Cortex of kidney (tissue), 1 donor: ENCODE measurements around the gene SEC61A1.

Experiments used
- DNase-seq: peaks from one replicate; lab custom pipeline; 2025; lab: John Stamatoyannopoulos, UW

SEC61A1 gene

GRCh38 chr3:128060473-128061381 lies 8.5 kb downstream of the SEC61A1 start:
- no peak for DNase-seq

- no peak for DNase-seq
Observed at GRCh38 chr3:128062033-128062745, 10.0 kb downstream of the SEC61A1 start.

GRCh38 chr3:128063865-128064264 lies 11.6 kb downstream of the SEC61A1 start:
- no peak for DNase-seq

- DNase-seq, result no peak
Observed at GRCh38 chr3:128064962-128065361, 12.7 kb downstream of the SEC61A1 start.

- DNase-seq, result no peak
Observed at GRCh38 chr3:128066114-128066513, 13.9 kb downstream of the SEC61A1 start.

GRCh38 chr3:128066676-128067075 lies 14.4 kb downstream of the SEC61A1 start:
- DNase-seq, result no peak

- no peak for DNase-seq
Observed at GRCh38 chr3:128067489-128067888, 15.3 kb downstream of the SEC61A1 start.

- DNase-seq, result no peak
Observed at GRCh38 chr3:128068156-128068620, 16.0 kb downstream of the SEC61A1 start.

- no peak for DNase-seq
Observed at GRCh38 chr3:128069271-128069670, 17.0 kb downstream of the SEC61A1 start.

- DNase-seq, result no peak
Observed at GRCh38 chr3:128070898-128071591, 18.8 kb downstream of the SEC61A1 start.

GRCh38 chr3:128071771-128072453 lies 19.7 kb downstream of the SEC61A1 start:
- no peak for DNase-seq

GRCh38 chr3:128072454-128073184 lies 20.4 kb downstream of the SEC61A1 start:
- DNase-seq, result no peak

GRCh38 chr3:128073185-128073725 lies 21.0 kb downstream of the SEC61A1 start:
- DNase-seq, result no peak

GRCh38 chr3:128073807-128074206 lies 21.6 kb downstream of the SEC61A1 start:
- DNase-seq, result no peak

GRCh38 chr3:128074851-128075521 lies 22.7 kb downstream of the SEC61A1 start:
- no peak for DNase-seq

GRCh38 chr3:128075522-128076482 lies 23.6 kb downstream of the SEC61A1 start:
- no peak for DNase-seq

GRCh38 chr3:128076483-128077201 lies 24.4 kb downstream of the SEC61A1 start:
- no peak for DNase-seq

- no peak for DNase-seq
Observed at GRCh38 chr3:128077202-128077624, 25.0 kb downstream of the SEC61A1 start.
